NOMO-1 treated with dmso at 0.1 percent for 144 hours (cell line): Measurements from ENCODE around the gene GAPDHS.
A peak's percentile ranks its signal among the peaks of the same experiment; 100 is the strongest.

Experiments
- DNase-seq: peaks from one replicate; lab custom pipeline; 2025; ENCODE audit not compliant: unreplicated experiment; lab: John Stamatoyannopoulos, UW

GAPDHS gene

GRCh38 chr19:35509861-35510625, 23.2 kb upstream of the GAPDHS start:
- DNase-seq: peak; percentile 0

GRCh38 chr19:35510626-35510964, 22.7 kb upstream of the GAPDHS start:
- DNase-seq: no peak

- no peak for DNase-seq
Measured at GRCh38 chr19:35511337-35511736, 21.9 kb upstream of the GAPDHS start.

- DNase-seq: no peak
Measured at GRCh38 chr19:35512831-35513627, 20.2 kb upstream of the GAPDHS start.

GRCh38 chr19:35513628-35514281, 19.5 kb upstream of the GAPDHS start, which contains the start of gene DMKN:
Gene DMKN, minus strand, starts transcription at chr19:35513649. Its CDS starts 174 bp downstream, at chr19:35513475.
- no peak for DNase-seq

- no peak for DNase-seq
Measured at GRCh38 chr19:35514282-35514809, 18.9 kb upstream of the GAPDHS start.

GRCh38 chr19:35516310-35516709, 16.9 kb upstream of the GAPDHS start:
- DNase-seq: no peak

GRCh38 chr19:35517342-35517741, 15.9 kb upstream of the GAPDHS start:
- no peak for DNase-seq

- no peak for DNase-seq
Measured at GRCh38 chr19:35518313-35518712, 14.9 kb upstream of the GAPDHS start.

- DNase-seq: no peak
Measured at GRCh38 chr19:35519291-35519690, 14.0 kb upstream of the GAPDHS start.

- DNase-seq: no peak
Measured at GRCh38 chr19:35521124-35521743, 12.0 kb upstream of the GAPDHS start.

GRCh38 chr19:35522745-35523327, 10.4 kb upstream of the GAPDHS start:
- DNase-seq: no peak

GRCh38 chr19:35524181-35524837, 8.9 kb upstream of the GAPDHS start:
- no peak for DNase-seq

GRCh38 chr19:35525873-35526272, 7.4 kb upstream of the GAPDHS start:
- no peak for DNase-seq

GRCh38 chr19:35528218-35529038, 4.8 kb upstream of the GAPDHS start, which contains the start of gene SBSN:
Gene SBSN, minus strand, starts transcription at chr19:35528311. Its CDS starts 30 bp downstream, at chr19:35528281.
- DNase-seq: no peak

- no peak for DNase-seq
Measured at GRCh38 chr19:35529241-35530218, 3.7 kb upstream of the GAPDHS start.

GRCh38 chr19:35531291-35531690, 2.0 kb upstream of the GAPDHS start:
- DNase-seq: no peak

- peak; percentile 30 for DNase-seq
Measured at GRCh38 chr19:35533822-35534392, 651 bp downstream of the GAPDHS start.
